CD4-positive, CD25-positive, alpha-beta regulatory T cell (primary cell): ENCODE measurements around the gene SFT2D2. TPM values are rescaled to one million over a fixed set of nuclear protein-coding genes. Genes with fewer than 3 reads are reported as not detected.
"Not testable (repeated sequence)": the region's sequence is repeated elsewhere in the genome, so short reads cannot be mapped to it uniquely, and the experiment has no call there.

Experiments
- ATAC-seq, 2 donors: fragments of 150-1000 bp; cut with Tn5 transposase; one replicate each; pipeline ENCODE4 v1.10.0; 2021; ENCODE audit warnings: low read depth in 2 of 2, moderate number of reproducible peaks in 2 of 2, moderate library complexity in 1 of 2
- DNase-seq, 3 donors: peaks; one replicate each; pipeline versions ENCODE4 v3.0.0 to v3.0.0-alpha.2; 2012 to 2022; ENCODE audit warnings: mixed read lengths in 1 of 3
- H3K27ac ChIP-seq: one replicate; pipeline ENCODE4 v1.7.0; 2013; ENCODE audit warnings: mild to moderate bottlenecking, low read length; ENCODE audit not compliant: insufficient read depth, poor library complexity, severe bottlenecking
- H3K27me3 ChIP-seq: one replicate; pipeline ENCODE4 v1.7.0; 2013; ENCODE audit warnings: low read length; ENCODE audit not compliant: control insufficient read depth, insufficient read depth
- H3K36me3 ChIP-seq: one replicate; pipeline ENCODE4 v1.7.0; 2013; ENCODE audit warnings: mild to moderate bottlenecking, low read length, moderate library complexity; ENCODE audit not compliant: control insufficient read depth, insufficient read depth
- H3K4me1 ChIP-seq: 2 replicates; pipeline ENCODE4 v1.7.0; 2013; ENCODE audit warnings: mild to moderate bottlenecking, low read length; ENCODE audit not compliant: insufficient read depth, control insufficient read depth, poor library complexity, severe bottlenecking
- H3K4me3 ChIP-seq: one replicate; pipeline ENCODE4 v1.7.0; 2013; ENCODE audit warnings: low read depth, mild to moderate bottlenecking, low read length, moderate library complexity
- H3K9me3 ChIP-seq, 2 experiments: 1 replicate in 1 of 2; 2 replicates in 1 of 2; pipeline ENCODE4 v1.7.0; 2013; ENCODE audit warnings: low read length in 2 of 2, mild to moderate bottlenecking in 1 of 2, moderate library complexity in 1 of 2; ENCODE audit not compliant: control insufficient read depth in 2 of 2
- H3K27ac Mint-ChIP-seq, 3 donors: one replicate each; pipeline ENCODE4 v1.8.0; 2020 to 2022; ENCODE audit warnings: mild to moderate bottlenecking in 3 of 3, mixed read lengths in 3 of 3, moderate library complexity in 2 of 3
- H3K27me3 Mint-ChIP-seq: one replicate; pipeline ENCODE4 v1.8.0; 2022; ENCODE audit warnings: mild to moderate bottlenecking, mixed read lengths
- H3K36me3 Mint-ChIP-seq: one replicate; pipeline ENCODE4 v1.8.0; 2020; ENCODE audit warnings: mixed read lengths
- H3K4me1 Mint-ChIP-seq, 4 donors: one replicate each; pipeline ENCODE4 v1.8.0; 2020 to 2022; ENCODE audit warnings: mixed read lengths in 4 of 4, mild to moderate bottlenecking in 1 of 4
- H3K4me3 Mint-ChIP-seq, 4 donors: one replicate each; pipeline ENCODE4 v1.8.0; 2020 to 2022; ENCODE audit warnings: mild to moderate bottlenecking in 4 of 4, mixed read lengths in 4 of 4, moderate library complexity in 3 of 4
- H3K9me3 Mint-ChIP-seq, 7 donors: one replicate each; pipeline ENCODE4 v1.8.0; 2020 to 2022; ENCODE audit warnings: mixed read lengths in 7 of 7, mild to moderate bottlenecking in 3 of 7, moderate library complexity in 2 of 7
- polyA plus RNA-seq, 4 donors: library from polyadenylated mRNA; unstranded; fragments of 300-500 nt; fragmentation: Illumina TruSeq; gene quantifications; one replicate each; pipeline ENCODE4 v1.2.3, GENCODE V29; 2021
- total RNA-seq: library from RNA; stranded (reverse); gene quantifications from one replicate; pipeline ENCODE4 v1.2.3, GENCODE V29; 2022

SFT2D2 gene
- total and polyA plus RNA-seq, 5 donors from 2014 or later: 47.1 to 72.2 (median 52.0) TPM

DNA sequence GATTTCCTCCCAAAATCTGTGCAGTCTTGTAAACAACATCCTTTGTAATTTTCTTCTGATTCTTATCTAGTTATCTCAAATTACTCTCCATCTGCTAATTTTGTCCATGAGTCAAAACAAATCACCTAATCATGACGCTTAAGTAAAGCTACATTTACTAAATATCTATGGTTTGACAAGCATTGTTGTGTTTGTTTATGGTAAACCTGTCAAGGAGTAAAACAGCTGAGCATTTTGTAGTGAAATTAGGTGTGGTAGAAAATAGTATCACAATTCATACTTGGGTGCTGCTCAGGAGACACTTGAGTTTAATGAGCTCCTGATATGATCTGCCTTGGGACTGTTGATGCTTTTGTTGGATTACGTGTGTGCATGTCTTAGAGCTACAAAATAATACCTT is 35.4 kb upstream of the SFT2D2 start:
- Histone ChIP-seq H3K27me3 (no peaks in the 10 kb centered on the region), H3K4me1 (no peaks in the 10 kb centered on the region), H3K27ac (no peak overlapping the region), H3K9me3 (no peaks in the 10 kb centered on the region), H3K4me3 (no peak overlapping the region), H3K36me3 (peaks cover 75% of the 10 kb centered on the region)
- H3K4me1 Mint-ChIP-seq: peaks cover 12 to 32% (median 21%) of the 10 kb centered on the region in 4 donors
- H3K27ac Mint-ChIP-seq: peak overlapping the region in 1 of 3 donors; percentile 43
- no peaks in the 10 kb centered on the region for H3K27me3 Mint-ChIP-seq
- H3K4me3 Mint-ChIP-seq: peak overlapping the region in 1 of 4 donors; percentile 30
- ATAC-seq (no peak), DNase-seq (no peak)
- H3K36me3 Mint-ChIP-seq: peaks cover 36% of the 10 kb centered on the region
- H3K9me3 Mint-ChIP-seq: no peaks in the 10 kb centered on the region

DNA sequence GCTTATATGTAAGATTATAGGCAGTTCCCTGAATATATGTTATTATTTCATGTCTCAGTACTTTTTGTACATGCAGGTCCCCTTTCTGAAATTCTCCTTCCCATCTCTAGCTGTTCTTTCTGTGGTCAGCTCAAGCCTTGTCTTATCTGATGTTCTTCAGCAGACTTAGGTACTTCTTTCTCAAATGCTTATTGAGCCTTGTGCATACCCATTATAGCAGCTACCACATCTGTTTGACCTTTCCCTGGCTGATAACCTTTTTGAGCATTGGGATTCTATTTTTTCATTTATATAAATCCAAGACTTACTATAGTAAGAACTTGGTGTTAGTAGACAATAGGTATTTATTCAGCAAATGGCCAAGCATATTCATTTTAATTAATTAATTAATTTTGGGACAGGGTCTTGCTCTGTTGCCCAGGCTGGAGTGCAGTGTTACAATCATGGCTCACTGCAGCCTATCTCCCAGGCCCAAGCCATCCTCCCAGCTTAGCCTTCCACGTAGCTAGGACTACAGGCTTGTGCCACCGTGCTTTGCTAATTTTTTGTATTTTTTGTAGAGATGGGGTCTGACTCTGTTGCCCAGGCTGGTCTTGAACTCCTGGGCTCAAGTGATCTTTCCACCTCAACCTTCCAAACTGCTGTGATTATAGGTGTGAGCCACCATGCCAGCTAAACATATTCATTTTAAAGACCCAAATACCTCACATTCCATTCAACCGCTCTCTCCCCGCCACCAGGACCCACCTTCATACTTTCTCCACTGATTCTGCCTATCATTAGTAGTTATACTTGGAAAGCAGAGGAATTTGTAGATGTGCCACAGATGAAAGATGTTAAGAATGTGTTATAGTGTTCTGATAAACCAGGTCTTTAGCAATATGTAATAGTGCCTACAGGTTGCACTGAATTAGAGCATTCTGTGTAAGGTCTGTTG is 30.3 kb upstream of the SFT2D2 start:
- no peaks in the 10 kb centered on the region for H3K27me3 Mint-ChIP-seq
- Histone ChIP-seq H3K36me3 (peaks cover 73% of the 10 kb centered on the region), H3K9me3 (no peaks in the 10 kb centered on the region), H3K4me1 (no peaks in the 10 kb centered on the region), H3K4me3 (no peak overlapping the region), H3K27me3 (no peaks in the 10 kb centered on the region), H3K27ac (no peak overlapping the region)
- DNase-seq (no peak), ATAC-seq (no peak)
- H3K9me3 Mint-ChIP-seq: no peaks in the 10 kb centered on the region
- H3K4me1 Mint-ChIP-seq: peaks cover 0 to 22% (median 8%) of the 10 kb centered on the region in 4 donors
- H3K27ac Mint-ChIP-seq: no peak overlapping the region
- peaks cover 37% of the 10 kb centered on the region for H3K36me3 Mint-ChIP-seq
- H3K4me3 Mint-ChIP-seq: no peak overlapping the region

DNA sequence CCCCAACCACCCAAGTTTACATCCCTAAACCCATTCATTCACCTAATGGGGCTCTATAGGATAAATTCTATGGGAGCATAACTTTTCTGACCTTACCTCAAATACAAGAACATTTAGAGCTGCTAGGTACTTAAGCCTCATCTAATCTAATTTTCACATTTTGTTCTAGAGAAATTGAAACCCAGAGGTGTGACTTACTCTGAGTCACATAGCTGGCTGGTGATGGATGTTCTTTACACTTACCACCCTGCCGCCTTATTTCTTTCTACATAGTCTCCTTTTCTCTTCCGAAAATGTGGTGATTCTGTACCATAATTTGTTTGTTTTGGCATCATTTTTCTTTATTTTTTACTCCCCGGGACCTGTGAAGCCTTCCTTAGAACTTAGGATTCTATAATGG is 26.7 kb upstream of the SFT2D2 start:
- no peaks in the 10 kb centered on the region for H3K9me3 Mint-ChIP-seq
- H3K27me3 ChIP-seq: no peaks in the 10 kb centered on the region
- no peak for ATAC-seq
- no peak for DNase-seq
- no peaks in the 10 kb centered on the region for H3K27me3 Mint-ChIP-seq
- H3K36me3 Mint-ChIP-seq: peaks cover 52% of the 10 kb centered on the region
- H3K4me3 Mint-ChIP-seq: no peak overlapping the region
- no peak overlapping the region for H3K27ac ChIP-seq
- peaks cover 0 to 13% (median 4%) of the 10 kb centered on the region in 4 donors for H3K4me1 Mint-ChIP-seq
- H3K27ac Mint-ChIP-seq: no peak overlapping the region
- H3K9me3 ChIP-seq: no peaks in the 10 kb centered on the region
- peaks cover 71% of the 10 kb centered on the region for H3K36me3 ChIP-seq
- H3K4me3 ChIP-seq: no peak overlapping the region
- H3K4me1 ChIP-seq: no peaks in the 10 kb centered on the region

DNA sequence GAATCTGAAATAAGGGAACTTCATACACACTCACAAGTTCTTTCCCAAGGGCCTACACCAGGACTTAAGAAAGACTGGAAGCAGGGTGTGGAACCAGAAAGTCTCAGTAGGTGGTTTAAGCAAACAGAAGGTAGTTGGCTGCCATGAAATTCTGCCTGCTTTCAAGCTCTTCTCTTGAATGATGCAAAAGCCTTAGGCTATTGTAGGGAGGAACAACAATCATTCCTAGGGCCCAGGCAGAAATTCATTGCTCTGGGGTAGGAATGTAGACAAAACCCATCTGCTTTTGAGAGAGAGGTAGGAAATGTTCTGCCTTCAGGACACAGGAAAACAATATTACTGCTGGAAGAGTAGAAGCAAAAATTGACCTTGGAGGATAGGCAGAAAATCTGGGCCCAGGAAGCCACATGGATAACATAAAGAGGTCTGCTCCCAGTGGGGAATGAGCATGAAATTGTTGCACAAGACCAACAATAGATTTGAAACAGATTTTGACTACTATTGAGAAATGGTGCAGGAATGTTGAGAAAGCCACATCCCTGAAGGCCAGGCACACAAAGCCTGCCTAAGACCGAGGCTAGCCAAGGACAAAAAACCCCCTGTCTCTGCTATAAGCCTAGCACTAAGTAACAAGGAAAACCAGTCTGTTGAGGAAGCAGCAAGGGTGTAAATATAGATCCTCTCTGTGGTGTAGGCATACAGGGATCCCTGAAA is 22.7 kb upstream of the SFT2D2 start:
- Mint-ChIP-seq H3K36me3 (peaks cover 52% of the 10 kb centered on the region), H3K4me1 (peaks cover 0 to 2% (median 0%) of the 10 kb centered on the region in 4 donors), H3K4me3 (no peak overlapping the region), H3K27me3 (no peaks in the 10 kb centered on the region), H3K27ac (no peak overlapping the region), H3K9me3 (peaks cover 0 to 4% (median 0%) of the 10 kb centered on the region in 7 donors)
- Histone ChIP-seq H3K27ac (no peak overlapping the region), H3K4me3 (no peak overlapping the region), H3K27me3 (no peaks in the 10 kb centered on the region), H3K36me3 (peaks cover 44% of the 10 kb centered on the region), H3K9me3 (no peaks in the 10 kb centered on the region), H3K4me1 (no peaks in the 10 kb centered on the region)
- ATAC-seq: no peak
- no peak for DNase-seq

DNA sequence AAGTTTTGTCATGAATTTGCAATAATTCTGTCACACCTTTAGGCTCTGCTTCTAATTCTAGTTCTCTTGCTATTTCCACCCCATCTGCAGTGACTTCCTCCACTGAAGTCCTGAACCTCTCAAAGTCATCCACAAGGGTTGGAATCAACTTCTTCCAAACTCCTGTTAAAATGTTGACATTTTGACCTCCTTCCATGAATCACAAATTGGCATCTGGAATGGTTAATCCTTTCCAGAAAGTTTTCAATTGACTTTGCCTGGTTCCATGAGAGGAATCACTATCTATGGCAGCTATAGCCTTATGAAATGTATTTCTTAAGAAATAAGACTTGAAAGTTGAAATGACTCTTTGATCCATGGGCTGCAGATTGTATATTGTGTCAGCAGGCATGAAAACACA is 19.7 kb upstream of the SFT2D2 start:
- no peaks in the 10 kb centered on the region for H3K27me3 ChIP-seq
- no peak overlapping the region for H3K27ac ChIP-seq
- H3K4me3 ChIP-seq: no peak overlapping the region
- ATAC-seq (no peak), DNase-seq (no peak)
- H3K36me3 ChIP-seq: peaks cover 23% of the 10 kb centered on the region
- H3K27me3 Mint-ChIP-seq: no peaks in the 10 kb centered on the region
- H3K9me3 ChIP-seq: no peaks in the 10 kb centered on the region
- no peaks in the 10 kb centered on the region for H3K4me1 ChIP-seq
- no peak overlapping the region for H3K4me3 Mint-ChIP-seq
- H3K27ac Mint-ChIP-seq: no peak overlapping the region
- peaks cover 0 to 2% (median 0%) of the 10 kb centered on the region in 4 donors for H3K4me1 Mint-ChIP-seq
- H3K9me3 Mint-ChIP-seq: peaks cover 0 to 9% (median 2%) of the 10 kb centered on the region in 7 donors
- H3K36me3 Mint-ChIP-seq: peaks cover 34% of the 10 kb centered on the region

DNA sequence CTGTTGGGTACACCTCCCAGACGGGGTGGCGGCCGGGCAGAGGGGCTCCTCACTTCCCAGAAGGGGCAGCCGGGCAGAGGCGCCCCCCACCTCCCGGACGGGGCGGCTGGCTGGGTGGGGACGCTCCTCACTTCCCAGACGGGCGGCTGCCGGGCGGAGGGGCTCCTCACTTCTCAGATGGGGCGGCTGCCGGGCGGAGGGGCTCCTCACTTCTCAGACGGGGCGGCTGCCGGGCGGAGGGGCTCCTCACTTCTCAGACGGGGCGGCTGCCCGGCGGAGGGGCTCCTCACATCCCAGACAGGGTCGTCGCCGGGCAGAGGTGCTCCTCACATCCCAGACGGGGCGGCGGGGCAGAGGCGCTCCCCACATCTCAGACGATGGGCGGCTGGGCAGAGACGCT is 18.1 kb upstream of the SFT2D2 start:
- not testable (repeated sequence) for H3K9me3 ChIP-seq, H3K27ac Mint-ChIP-seq, DNase-seq, ATAC-seq, H3K27me3 ChIP-seq, H3K27ac ChIP-seq, H3K4me3 Mint-ChIP-seq, H3K4me1 Mint-ChIP-seq, H3K27me3 Mint-ChIP-seq, H3K4me3 ChIP-seq, H3K36me3 ChIP-seq, H3K4me1 ChIP-seq
- H3K36me3 Mint-ChIP-seq: peaks cover 23% of the 10 kb centered on the region
- peaks cover 2 to 17% (median 5%) of the 10 kb centered on the region in 7 donors for H3K9me3 Mint-ChIP-seq

DNA sequence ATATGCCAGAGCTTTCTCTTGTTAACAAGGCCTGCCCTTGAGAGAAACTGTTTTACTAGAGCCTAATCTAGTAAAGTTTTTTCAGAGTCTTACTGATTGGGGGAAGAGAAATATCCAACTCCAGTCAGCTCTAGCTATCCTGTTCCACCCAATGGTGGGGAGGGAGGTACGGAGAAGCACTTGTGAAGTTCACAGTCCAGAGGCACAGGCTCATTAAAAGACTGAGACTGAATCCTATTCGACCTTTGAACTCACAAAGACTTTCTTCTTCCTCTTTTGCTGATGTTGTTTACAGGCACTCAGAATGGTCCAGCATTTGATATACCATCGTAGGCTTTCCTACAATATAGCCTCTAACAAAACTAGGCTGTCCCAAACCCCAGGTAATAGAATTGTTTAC is 15.5 kb upstream of the SFT2D2 start:
- H3K36me3 ChIP-seq: no peaks in the 10 kb centered on the region
- Mint-ChIP-seq H3K9me3 (peaks cover 4 to 27% (median 9%) of the 10 kb centered on the region in 7 donors), H3K36me3 (peaks cover 10% of the 10 kb centered on the region), H3K4me1 (peaks cover 0 to 6% (median 0%) of the 10 kb centered on the region in 4 donors), H3K27me3 (peaks cover 6% of the 10 kb centered on the region), H3K27ac (no peak overlapping the region), H3K4me3 (no peak overlapping the region)
- H3K27me3 ChIP-seq: no peaks in the 10 kb centered on the region
- H3K4me1 ChIP-seq: no peaks in the 10 kb centered on the region
- H3K9me3 ChIP-seq: peaks cover 0 to 2% of the 10 kb centered on the region in 2 experiments
- no peak overlapping the region for H3K4me3 ChIP-seq
- no peak overlapping the region for H3K27ac ChIP-seq
- DNase-seq (no peak), ATAC-seq (no peak)
